ENCODE measurements around the gene ATP11A.

The ATP11A gene

GRCh38 chr13:112645327-112645914, 44.4 kb upstream of the ATP11A start:
- Histone ChIP-seq H3K4me2 (ENCODE audit: low read length) (no peak overlapping the region), H3K79me2 (no peaks in the 10 kb centered on the region), H3K27me3 (ENCODE audit: control insufficient read depth, insufficient read depth, low read length) (no peaks in the 10 kb centered on the region), H3K36me3 (ENCODE audit: control insufficient read depth, insufficient read depth, low read length) (no peaks in the 10 kb centered on the region), H3K27ac (no peak overlapping the region), H3K4me1 (no peaks in the 10 kb centered on the region), H3K9me3 (ENCODE audit: control insufficient read depth, low read length) (no peaks in the 10 kb centered on the region), H3K4me3 (ENCODE audit: low read depth, low read length) (no peak overlapping the region), H2AFZ (no peak overlapping the region), H3K9ac (no peak overlapping the region)
- TF ChIP-seq, protein P1, sequence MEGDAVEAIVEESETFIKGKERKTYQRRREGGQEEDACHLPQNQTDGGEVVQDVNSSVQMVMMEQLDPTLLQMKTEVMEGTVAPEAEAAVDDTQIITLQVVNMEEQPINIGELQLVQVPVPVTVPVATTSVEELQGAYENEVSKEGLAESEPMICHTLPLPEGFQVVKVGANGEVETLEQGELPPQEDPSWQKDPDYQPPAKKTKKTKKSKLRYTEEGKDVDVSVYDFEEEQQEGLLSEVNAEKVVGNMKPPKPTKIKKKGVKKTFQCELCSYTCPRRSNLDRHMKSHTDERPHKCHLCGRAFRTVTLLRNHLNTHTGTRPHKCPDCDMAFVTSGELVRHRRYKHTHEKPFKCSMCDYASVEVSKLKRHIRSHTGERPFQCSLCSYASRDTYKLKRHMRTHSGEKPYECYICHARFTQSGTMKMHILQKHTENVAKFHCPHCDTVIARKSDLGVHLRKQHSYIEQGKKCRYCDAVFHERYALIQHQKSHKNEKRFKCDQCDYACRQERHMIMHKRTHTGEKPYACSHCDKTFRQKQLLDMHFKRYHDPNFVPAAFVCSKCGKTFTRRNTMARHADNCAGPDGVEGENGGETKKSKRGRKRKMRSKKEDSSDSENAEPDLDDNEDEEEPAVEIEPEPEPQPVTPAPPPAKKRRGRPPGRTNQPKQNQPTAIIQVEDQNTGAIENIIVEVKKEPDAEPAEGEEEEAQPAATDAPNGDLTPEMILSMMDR (IDR thresholded peaks at IDR 0.05), result no peak

- no peaks in the 10 kb centered on the region for H3K27me3 ChIP-seq (ENCODE audit: control insufficient read depth, insufficient read depth, low read length)
- H3K9me3 ChIP-seq (ENCODE audit: control insufficient read depth, low read length), result no peaks in the 10 kb centered on the region
- no peak overlapping the region for H3K4me3 ChIP-seq (ENCODE audit: low read depth, low read length)
- no peak overlapping the region for H3K27ac ChIP-seq
- H2AFZ ChIP-seq, result no peak overlapping the region
- TF ChIP-seq, protein P1 (IDR thresholded peaks at IDR 0.05), result no peak
- no peak overlapping the region for H3K9ac ChIP-seq
- H3K4me1 ChIP-seq, result no peaks in the 10 kb centered on the region
- H3K4me2 ChIP-seq (ENCODE audit: low read length), result no peak overlapping the region
- H3K36me3 ChIP-seq (ENCODE audit: control insufficient read depth, insufficient read depth, low read length), result no peaks in the 10 kb centered on the region
- H3K79me2 ChIP-seq, result no peaks in the 10 kb centered on the region
Observed at GRCh38 chr13:112647256-112647655, 42.6 kb upstream of the ATP11A start.

DNA sequence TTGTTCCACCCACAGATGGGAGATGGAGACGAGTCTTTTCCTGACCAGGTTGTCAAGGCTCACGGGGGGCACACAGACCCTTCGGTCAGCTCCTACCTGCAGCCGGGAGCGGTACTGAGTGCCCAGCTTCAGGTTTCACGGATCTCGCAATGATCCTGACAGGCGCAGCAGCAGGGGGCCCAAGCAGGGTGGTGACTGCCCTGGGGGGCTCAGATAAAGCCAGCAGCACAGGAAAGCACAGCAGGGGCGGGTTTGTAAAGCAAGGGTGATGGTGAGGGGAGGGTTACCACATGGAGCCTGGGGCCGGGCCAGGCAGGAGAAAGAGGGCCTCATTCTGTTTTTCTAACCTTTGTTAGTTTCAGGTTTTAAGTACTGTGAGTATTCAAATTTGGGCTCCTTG, 41.7 kb upstream of the ATP11A start:
- H3K79me2 ChIP-seq, result no peaks in the 10 kb centered on the region
- H3K4me3 ChIP-seq (ENCODE audit: low read depth, low read length), result no peak overlapping the region
- no peak overlapping the region for H3K4me2 ChIP-seq (ENCODE audit: low read length)
- H3K36me3 ChIP-seq (ENCODE audit: control insufficient read depth, insufficient read depth, low read length), result no peaks in the 10 kb centered on the region
- no peak overlapping the region for H2AFZ ChIP-seq
- H3K9me3 ChIP-seq (ENCODE audit: control insufficient read depth, low read length), result no peaks in the 10 kb centered on the region
- TF ChIP-seq, protein P1 (IDR thresholded peaks at IDR 0.05), result no peak
- no peak overlapping the region for H3K9ac ChIP-seq
- peaks cover 4% of the 10 kb centered on the region for H3K4me1 ChIP-seq
- no peak overlapping the region for H3K27ac ChIP-seq
- no peaks in the 10 kb centered on the region for H3K27me3 ChIP-seq (ENCODE audit: control insufficient read depth, insufficient read depth, low read length)

- Histone ChIP-seq H3K9me3 (ENCODE audit: control insufficient read depth, low read length) (no peaks in the 10 kb centered on the region), H2AFZ (no peak overlapping the region), H3K36me3 (ENCODE audit: control insufficient read depth, insufficient read depth, low read length) (no peaks in the 10 kb centered on the region), H3K27me3 (ENCODE audit: control insufficient read depth, insufficient read depth, low read length) (no peaks in the 10 kb centered on the region), H3K27ac (no peak overlapping the region), H3K4me1 (peaks cover 4% of the 10 kb centered on the region), H3K4me2 (ENCODE audit: low read length) (no peak overlapping the region), H3K79me2 (no peaks in the 10 kb centered on the region), H3K9ac (no peak overlapping the region), H3K4me3 (ENCODE audit: low read depth, low read length) (no peak overlapping the region)
- TF ChIP-seq, protein P1 (IDR thresholded peaks at IDR 0.05), result no peak
Observed at GRCh38 chr13:112648966-112649690, 40.7 kb upstream of the ATP11A start.

DNA sequence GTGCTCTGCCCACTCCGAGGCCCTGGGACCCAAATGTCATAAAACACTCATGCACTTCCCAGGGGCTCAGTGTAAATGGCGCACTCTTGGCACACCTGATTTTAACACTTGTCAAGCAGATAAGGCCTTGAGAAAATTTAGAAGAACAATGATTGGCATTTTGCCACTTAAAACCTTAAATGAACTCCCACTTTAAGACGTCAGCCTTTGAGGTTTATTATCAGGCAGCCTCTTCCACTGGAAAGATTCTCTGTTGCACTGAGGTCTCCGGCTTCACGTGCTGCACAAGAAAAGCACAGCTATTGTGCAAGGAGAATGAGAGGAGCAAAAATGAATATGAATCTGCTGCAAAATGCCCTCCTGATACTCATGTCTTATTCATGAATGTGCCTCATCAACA, 38.5 kb upstream of the ATP11A start:
- Histone ChIP-seq H2AFZ (no peak overlapping the region), H3K79me2 (no peaks in the 10 kb centered on the region), H3K4me1 (peaks cover 4% of the 10 kb centered on the region), H3K9ac (no peak overlapping the region), H3K27me3 (ENCODE audit: control insufficient read depth, insufficient read depth, low read length) (no peaks in the 10 kb centered on the region), H3K9me3 (ENCODE audit: control insufficient read depth, low read length) (no peaks in the 10 kb centered on the region), H3K4me2 (ENCODE audit: low read length) (no peak overlapping the region), H3K27ac (no peak overlapping the region), H3K36me3 (ENCODE audit: control insufficient read depth, insufficient read depth, low read length) (no peaks in the 10 kb centered on the region), H3K4me3 (ENCODE audit: low read depth, low read length) (no peak overlapping the region)
- TF ChIP-seq, protein P1 (IDR thresholded peaks at IDR 0.05), result no peak

All from parathyroid adenoma (tissue), 2 donors.